SJSA1 (cell line): ENCODE data around the gene CACNA1C. TPM values are rescaled to one million over a fixed set of nuclear protein-coding genes. Genes with fewer than 3 reads are reported as not detected.

ENCODE experiments used
- DNase-seq, 2 experiments: peaks; one replicate each; pipeline ENCODE4 v3.0.0-alpha.2; 2015 to 2020; ENCODE audit warnings: low spot score in 2 of 2, low read depth in 1 of 2
- H3K27ac ChIP-seq: fragments of 250-450 bp; sonication (Bioruptor Pico); 2 replicates; pipeline ENCODE4 v1.5.1; 2020; ENCODE audit warnings: mild to moderate bottlenecking, moderate library complexity
- H3K27me3 ChIP-seq: fragments of 250-450 bp; sonication (Bioruptor Pico); replicated peaks from 2 replicates; pipeline ENCODE4 v1.5.1; 2020; ENCODE audit warnings: mild to moderate bottlenecking, moderate library complexity
- H3K36me3 ChIP-seq: fragments of 250-450 bp; sonication (Bioruptor Pico); 2 replicates; pipeline ENCODE4 v1.5.1; 2020; ENCODE audit warnings: mild to moderate bottlenecking
- H3K4me1 ChIP-seq: fragments of 250-450 bp; sonication (Bioruptor Pico); replicated peaks from 2 replicates; pipeline ENCODE4 v1.6.1; 2021; ENCODE audit warnings: mild to moderate bottlenecking
- H3K4me3 ChIP-seq: fragments of 250-450 bp; sonication (Bioruptor Pico); 2 replicates; pipeline ENCODE4 v1.5.1; 2020; ENCODE audit warnings: mild to moderate bottlenecking
- H3K9me3 ChIP-seq: fragments of 250-450 bp; sonication (Bioruptor Pico); replicated peaks from 2 replicates; pipeline ENCODE4 v1.5.1; 2020; ENCODE audit warnings: mild to moderate bottlenecking
- total RNA-seq: library from RNA; depleted of rRNA; stranded (reverse); fragments of >200 nt; shearing (Covaris generic); gene quantifications from 2 replicates; pipeline ENCODE4 v1.2.3, GENCODE V29; 2014

CACNA1C gene
- total RNA-seq, 1 experiment from 2014 or later: 6.1 TPM

- Histone ChIP-seq H3K4me1 (peaks cover 22% of the 10 kb centered on the region), H3K9me3 (no peaks in the 10 kb centered on the region), H3K4me3 (no peak overlapping the region), H3K27me3 (peaks cover 5% of the 10 kb centered on the region; the same call in 1 of the 2 replicates), H3K27ac (no peak overlapping the region), H3K36me3 (no peaks in the 10 kb centered on the region)
- DNase-seq: no peak
Observed at GRCh38 chr12:2049604-2050540, 2.9 kb upstream of the CACNA1C start.

DNA sequence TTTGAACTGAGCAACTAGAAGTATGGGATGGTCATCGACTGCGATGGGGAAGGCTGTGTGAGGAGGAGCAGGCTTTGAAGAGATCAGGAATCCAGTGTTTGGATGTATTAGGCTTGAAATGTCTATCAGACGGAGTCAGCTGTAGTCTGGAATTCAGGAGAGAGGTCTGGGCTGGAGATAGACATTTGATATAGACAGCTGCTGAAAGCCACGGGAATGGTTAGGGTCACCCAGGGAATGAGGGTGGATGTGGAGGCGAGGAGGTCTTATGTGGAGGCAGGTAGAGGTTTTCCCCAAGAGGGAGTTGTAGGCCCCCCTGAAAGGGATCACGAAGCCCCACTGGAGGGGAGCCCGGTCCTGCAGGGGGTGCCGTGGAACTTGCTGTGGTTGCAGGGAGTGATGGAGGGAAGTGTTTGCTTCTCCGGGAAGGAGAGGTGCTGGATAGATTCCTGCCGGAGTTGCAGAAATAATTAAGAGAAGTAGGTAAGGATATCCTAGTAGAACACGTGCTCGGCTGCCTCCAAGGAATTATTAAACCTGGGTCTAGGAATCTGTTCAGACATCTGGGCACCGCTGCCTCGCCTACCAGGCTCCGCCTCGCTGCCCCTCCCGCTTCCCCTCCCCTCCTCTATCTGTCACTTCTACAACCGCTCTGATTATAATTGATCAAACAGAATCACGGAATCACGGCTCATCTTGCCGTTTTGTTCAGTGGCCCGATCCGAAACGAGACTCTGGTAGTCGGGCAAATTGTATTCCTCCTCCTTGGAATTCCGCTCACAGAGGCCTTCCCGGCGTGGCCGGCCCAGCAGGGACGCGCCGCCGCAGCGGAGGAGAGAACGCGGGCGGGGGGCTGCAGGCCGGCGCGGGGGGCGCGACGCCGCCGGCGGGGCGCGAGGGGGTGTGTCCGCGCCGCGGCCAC, 826 bp upstream of the CACNA1C start:
- Histone ChIP-seq H3K27ac (no peak overlapping the region), H3K4me3 (peak overlapping the region; percentile 74), H3K9me3 (no peaks in the 10 kb centered on the region), H3K36me3 (no peaks in the 10 kb centered on the region), H3K4me1 (peaks cover 25% of the 10 kb centered on the region), H3K27me3 (no peaks in the 10 kb centered on the region)
- peak in 1 of 2 experiments; percentile 46 for DNase-seq

- Histone ChIP-seq H3K4me3 (peak overlapping the region; percentile 74), H3K4me1 (peaks cover 25% of the 10 kb centered on the region), H3K36me3 (peaks cover 4% of the 10 kb centered on the region; the same call in 1 of the 2 replicates), H3K27me3 (no peaks in the 10 kb centered on the region), H3K9me3 (no peaks in the 10 kb centered on the region), H3K27ac (peak overlapping the region; percentile 43; the same call in 1 of the 2 replicates)
- DNase-seq: peak in 1 of 2 experiments; percentile 61
Observed at GRCh38 chr12:2053691-2054090, 904 bp downstream of the CACNA1C start.

- H3K27me3 ChIP-seq: no peaks in the 10 kb centered on the region
- peak overlapping the region; percentile 74 for H3K4me3 ChIP-seq
- H3K9me3 ChIP-seq: no peaks in the 10 kb centered on the region
- no peak overlapping the region for H3K27ac ChIP-seq
- peak in 1 of 2 experiments; percentile 48 for DNase-seq
- H3K4me1 ChIP-seq: peaks cover 25% of the 10 kb centered on the region
- peaks cover 4% of the 10 kb centered on the region; the same call in 1 of the 2 replicates for H3K36me3 ChIP-seq
Observed at GRCh38 chr12:2054091-2055018, 1.6 kb downstream of the CACNA1C start.

DNA sequence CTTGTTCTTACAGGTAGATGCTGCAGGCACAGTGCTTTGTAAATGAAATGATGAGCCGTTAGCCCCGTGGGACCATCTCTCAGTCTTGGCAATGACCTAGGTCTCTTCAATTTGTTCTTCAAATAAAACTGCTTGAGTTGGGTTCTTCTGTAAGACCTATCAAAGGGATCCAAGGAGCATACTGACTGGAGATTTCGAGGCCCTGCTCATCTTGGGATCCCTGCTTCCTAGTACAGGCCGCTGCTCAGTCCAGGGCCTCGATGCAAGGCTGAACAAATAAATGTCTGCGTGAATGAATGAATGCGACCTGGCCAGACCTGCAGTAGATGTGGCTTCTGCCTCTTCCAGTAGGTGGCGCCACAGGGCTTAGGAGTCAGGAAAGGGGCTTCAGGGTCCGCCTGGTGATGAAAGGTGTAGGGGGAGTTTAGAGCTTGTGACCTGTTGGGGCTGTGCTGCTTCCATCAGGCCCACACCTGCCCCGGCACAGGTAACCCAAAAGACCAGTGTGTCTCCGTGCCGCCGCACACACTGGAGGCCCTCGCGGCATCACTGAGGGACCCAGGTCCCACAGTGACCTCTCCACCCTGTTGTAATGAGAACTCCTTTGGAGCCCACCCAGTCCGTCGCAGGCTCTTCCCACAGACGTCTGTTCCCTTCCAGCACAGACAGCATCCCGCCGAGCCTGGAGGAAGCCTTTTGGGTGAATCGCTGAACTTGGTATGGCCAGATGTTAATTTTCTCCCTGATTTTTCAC, 4.4 kb downstream of the CACNA1C start:
- H3K36me3 ChIP-seq: peaks cover 9% of the 10 kb centered on the region; the same call in 1 of the 2 replicates
- no peak overlapping the region for H3K27ac ChIP-seq
- no peaks in the 10 kb centered on the region for H3K9me3 ChIP-seq
- no peaks in the 10 kb centered on the region for H3K27me3 ChIP-seq
- DNase-seq: peak; percentile 43 to 75
- H3K4me3 ChIP-seq: no peak overlapping the region
- peaks cover 28% of the 10 kb centered on the region for H3K4me1 ChIP-seq

- no peak for DNase-seq
- no peak overlapping the region for H3K4me3 ChIP-seq
- no peak overlapping the region for H3K27ac ChIP-seq
- H3K4me1 ChIP-seq: peaks cover 28% of the 10 kb centered on the region
- no peaks in the 10 kb centered on the region for H3K9me3 ChIP-seq
- H3K27me3 ChIP-seq: no peaks in the 10 kb centered on the region
- peaks cover 11% of the 10 kb centered on the region; the same call in 1 of the 2 replicates for H3K36me3 ChIP-seq
Observed at GRCh38 chr12:2057795-2058408, 5.1 kb downstream of the CACNA1C start.

- no peaks in the 10 kb centered on the region for H3K9me3 ChIP-seq
- no peak overlapping the region for H3K27ac ChIP-seq
- H3K4me1 ChIP-seq: peaks cover 32% of the 10 kb centered on the region
- DNase-seq: no peak
- H3K4me3 ChIP-seq: no peak overlapping the region
- peaks cover 11% of the 10 kb centered on the region; the same call in 1 of the 2 replicates for H3K36me3 ChIP-seq
- no peaks in the 10 kb centered on the region for H3K27me3 ChIP-seq
Observed at GRCh38 chr12:2058837-2059236, 6.0 kb downstream of the CACNA1C start.

GRCh38 chr12:2061402-2061801, 8.6 kb downstream of the CACNA1C start:
- Histone ChIP-seq H3K27ac (no peak overlapping the region), H3K9me3 (no peaks in the 10 kb centered on the region), H3K4me1 (peaks cover 26% of the 10 kb centered on the region), H3K27me3 (no peaks in the 10 kb centered on the region), H3K36me3 (peaks cover 15% of the 10 kb centered on the region), H3K4me3 (no peak overlapping the region)
- peak in 1 of 2 experiments; percentile 24 for DNase-seq

- H3K4me3 ChIP-seq: no peak overlapping the region
- peaks cover 10% of the 10 kb centered on the region for H3K36me3 ChIP-seq
Observed at GRCh38 chr12:2064071-2064507, 11.3 kb downstream of the CACNA1C start.

DNA sequence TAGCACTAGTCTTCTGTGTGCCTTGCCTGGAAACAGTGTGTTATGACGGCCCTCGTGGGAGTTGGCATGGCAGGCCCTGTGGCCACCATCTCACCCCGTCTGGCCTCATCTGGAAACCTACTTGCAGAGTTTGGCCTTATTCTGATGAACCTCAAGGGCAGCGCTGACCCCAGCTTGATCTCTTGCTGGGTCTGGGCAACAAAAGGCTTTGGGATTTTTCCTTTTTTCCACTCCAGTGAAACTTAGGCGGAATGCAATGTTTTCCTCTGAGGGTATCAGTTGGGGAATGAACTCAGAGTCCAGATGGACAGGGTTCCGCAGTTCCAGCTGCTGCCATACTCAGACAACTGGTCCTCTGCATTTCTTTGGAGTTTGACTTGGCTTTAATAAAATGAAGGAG, 15.9 kb downstream of the CACNA1C start:
- H3K4me3 ChIP-seq: no peak overlapping the region
- H3K9me3 ChIP-seq: peaks cover 21% of the 10 kb centered on the region
- H3K4me1 ChIP-seq: peaks cover 8% of the 10 kb centered on the region
- DNase-seq: no peak
- H3K27ac ChIP-seq: no peak overlapping the region
- H3K36me3 ChIP-seq: peaks cover 9% of the 10 kb centered on the region
- no peaks in the 10 kb centered on the region for H3K27me3 ChIP-seq

More at GRCh38 chr12:2064071-2064507, 11.3 kb downstream of the CACNA1C start:
- H3K27ac ChIP-seq: no peak overlapping the region
- peaks cover 26% of the 10 kb centered on the region for H3K4me1 ChIP-seq
- no peaks in the 10 kb centered on the region for H3K27me3 ChIP-seq
- peaks cover 2% of the 10 kb centered on the region for H3K9me3 ChIP-seq
- DNase-seq: peak in 1 of 2 experiments; percentile 32

GRCh38 chr12:2070440-2071045, 17.8 kb downstream of the CACNA1C start:
- H3K4me1 ChIP-seq: no peaks in the 10 kb centered on the region

More at GRCh38 chr12:2070440-2071045, 17.8 kb downstream of the CACNA1C start:
- Histone ChIP-seq H3K36me3 (peaks cover 6% of the 10 kb centered on the region; the same call in 1 of the 2 replicates), H3K27ac (no peak overlapping the region), H3K4me3 (no peak overlapping the region), H3K9me3 (peaks cover 21% of the 10 kb centered on the region), H3K27me3 (no peaks in the 10 kb centered on the region)
- no peak for DNase-seq
